Prostate gland (tissue), 2 donors: ENCODE measurements around the gene RILP.

Source experiments
- CTCF ChIP-seq, 4 experiments: fragments of 200-600 bp in 2 of 4; fragments of 450-650 bp in 2 of 4; sonication (generic) in 2 of 4; IDR thresholded peaks; 1 replicate in 3 of 4; 2 replicates in 1 of 4; pipeline ENCODE4 v1.5.1; 2016 to 2019; ENCODE audit warnings: antibody characterized with exemption in 4 of 4, mild to moderate bottlenecking in 2 of 4, moderate library complexity in 2 of 4
- POLR2A ChIP-seq: fragments of 450-650 bp; IDR thresholded peaks from one replicate; pipeline ENCODE4 v1.6.1; 2016; ENCODE audit warnings: antibody characterized with exemption, mild to moderate bottlenecking
- POLR2AphosphoS5 ChIP-seq: sonication (generic); formaldehyde crosslinking; IDR thresholded peaks from one replicate; pipeline ENCODE4 v1.6.1; 2017; ENCODE audit warnings: antibody characterized with exemption

GRCh38 chr17:1601571-1601970, 48.1 kb downstream of the RILP start:
- no peak for TF ChIP-seq CTCF (IDR thresholded peaks at IDR 0.05)
- no peak for TF ChIP-seq POLR2A
- no peak for TF ChIP-seq POLR2AphosphoS5
